ENCODE results near the gene OPN4. TPM values are rescaled to one million over a fixed set of nuclear protein-coding genes. Genes with fewer than 3 reads are reported as not detected.

Gene OPN4
- total RNA-seq, 1 donor from 2014 or later, result not detected

- no peak for DNase-seq (ENCODE audit: low read depth)
These were observed 45.2 kb downstream of the OPN4 start for GRCh38 chr10:86699541-86699940.

GRCh38 chr10:86699991-86700840 lies 45.9 kb downstream of the OPN4 start:
- DNase-seq (ENCODE audit: low read depth), result no peak

GRCh38 chr10:86700851-86701617 lies 46.7 kb downstream of the OPN4 start:
- DNase-seq (ENCODE audit: low read depth), result no peak

- no peak for DNase-seq (ENCODE audit: low read depth)
These were observed 48.8 kb downstream of the OPN4 start for GRCh38 chr10:86703176-86703575.

- no peak for DNase-seq (ENCODE audit: low read depth)
These were observed 50.8 kb downstream of the OPN4 start for GRCh38 chr10:86705139-86705538.

- DNase-seq (ENCODE audit: low read depth), result no peak
These were observed 51.6 kb downstream of the OPN4 start for GRCh38 chr10:86705905-86706304.

- no peak for DNase-seq (ENCODE audit: low read depth)
These were observed 52.1 kb downstream of the OPN4 start for GRCh38 chr10:86706401-86706841.

- DNase-seq (ENCODE audit: low read depth), result no peak
These were observed 52.6 kb downstream of the OPN4 start for GRCh38 chr10:86706977-86707376.

- DNase-seq (ENCODE audit: low read depth), result no peak
These were observed 53.2 kb downstream of the OPN4 start for GRCh38 chr10:86707505-86707904.

- no peak for DNase-seq (ENCODE audit: low read depth)
These were observed 53.9 kb downstream of the OPN4 start for GRCh38 chr10:86708068-86708782.

GRCh38 chr10:86708783-86709380 lies 54.5 kb downstream of the OPN4 start:
- no peak for DNase-seq (ENCODE audit: low read depth)

GRCh38 chr10:86709396-86710185 lies 55.2 kb downstream of the OPN4 start:
- DNase-seq (ENCODE audit: low read depth), result no peak

GRCh38 chr10:86710987-86711512 lies 56.7 kb downstream of the OPN4 start:
- peak; percentile 47 for DNase-seq (ENCODE audit: low read depth)

GRCh38 chr10:86711513-86712316 lies 57.4 kb downstream of the OPN4 start:
- peak; percentile 11 for DNase-seq (ENCODE audit: low read depth)

GRCh38 chr10:86712317-86712707 lies 58.0 kb downstream of the OPN4 start:
- no peak for DNase-seq (ENCODE audit: low read depth)

GRCh38 chr10:86715156-86715795 lies 60.9 kb downstream of the OPN4 start:
- no peak for DNase-seq (ENCODE audit: low read depth)

GRCh38 chr10:86715836-86716235 lies 61.5 kb downstream of the OPN4 start:
- no peak for DNase-seq (ENCODE audit: low read depth)

Data from renal cortical epithelial cell (primary cell).